GM18868 (cell line): Measurements from ENCODE around the gene KLHL8.
"Not testable (repeated sequence)": the region's sequence is repeated elsewhere in the genome, so short reads cannot be mapped to it uniquely, and the experiment has no call there.

ENCODE experiments used
- ATAC-seq: cut with Tn5 transposase; IDR thresholded peaks from one replicate; pipeline ENCODE4 v1.9.1; 2021; ENCODE audit warnings: mild to moderate bottlenecking, moderate library complexity; ENCODE audit not compliant: unreplicated experiment

KLHL8 gene

DNA sequence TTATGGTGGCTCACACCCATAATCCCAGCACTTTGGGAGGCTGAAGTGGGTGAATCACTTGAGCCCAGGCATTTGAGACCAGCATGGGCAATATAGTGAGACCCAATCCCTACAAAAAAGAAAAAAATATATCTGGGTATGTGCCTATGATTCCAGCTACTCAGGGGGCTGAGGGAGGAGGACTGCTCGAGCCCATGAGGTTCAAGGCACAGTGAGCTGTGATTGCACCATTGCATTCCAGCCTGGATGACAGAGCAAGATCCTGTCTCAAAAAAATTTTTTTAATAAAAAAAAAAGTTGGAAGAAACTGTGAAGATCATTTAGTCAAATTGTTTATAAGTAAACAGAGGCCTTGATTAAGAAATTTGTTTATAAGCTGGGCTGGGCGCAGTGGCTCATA, 39.7 kb downstream of the KLHL8 start:
- no peak for ATAC-seq

DNA sequence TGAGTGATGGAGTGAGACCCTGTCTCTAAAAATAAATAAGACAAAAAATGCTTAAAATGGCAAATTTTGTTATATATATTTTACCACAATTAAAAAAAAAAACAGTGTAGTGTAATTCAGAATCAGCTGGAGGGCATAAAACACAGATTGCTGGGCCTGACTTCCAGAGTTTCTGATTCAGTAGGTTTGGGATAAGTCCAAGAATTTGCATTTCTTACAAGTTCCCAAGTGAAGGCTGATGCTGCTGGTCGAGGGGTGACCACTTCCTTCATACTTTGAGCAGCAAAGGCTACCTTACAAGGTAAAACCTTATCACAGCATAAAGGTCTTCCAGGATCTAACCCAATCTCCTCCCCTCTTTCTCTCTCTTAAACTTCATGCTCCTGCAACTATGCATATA, 40.7 kb downstream of the KLHL8 start:
- ATAC-seq: no peak

DNA sequence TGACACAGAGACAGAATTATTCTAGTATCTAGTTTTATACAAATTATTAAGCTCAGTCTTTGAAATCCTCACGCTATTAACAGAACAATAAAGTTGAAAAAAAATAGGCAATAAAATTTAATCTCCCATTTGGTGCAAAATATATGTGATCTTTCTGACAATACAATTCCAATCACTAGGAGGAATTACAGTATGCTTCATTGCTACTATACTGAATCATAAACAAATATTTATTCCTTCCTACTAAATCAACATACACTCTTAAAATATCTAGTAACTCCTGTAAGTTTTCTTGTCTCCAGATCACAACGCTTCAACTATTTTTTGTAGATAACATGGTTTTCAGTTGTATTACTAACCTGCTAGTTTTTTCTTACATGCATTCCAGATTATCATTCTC, 45.7 kb downstream of the KLHL8 start:
- no peak for ATAC-seq

- ATAC-seq: no peak
Observed at GRCh38 chr4:87171944-87172343, 48.5 kb downstream of the KLHL8 start.

- ATAC-seq: no peak
Observed at GRCh38 chr4:87166296-87166854, 54.0 kb downstream of the KLHL8 start.

GRCh38 chr4:87165892-87166291, 54.5 kb downstream of the KLHL8 start:
- ATAC-seq: no peak

DNA sequence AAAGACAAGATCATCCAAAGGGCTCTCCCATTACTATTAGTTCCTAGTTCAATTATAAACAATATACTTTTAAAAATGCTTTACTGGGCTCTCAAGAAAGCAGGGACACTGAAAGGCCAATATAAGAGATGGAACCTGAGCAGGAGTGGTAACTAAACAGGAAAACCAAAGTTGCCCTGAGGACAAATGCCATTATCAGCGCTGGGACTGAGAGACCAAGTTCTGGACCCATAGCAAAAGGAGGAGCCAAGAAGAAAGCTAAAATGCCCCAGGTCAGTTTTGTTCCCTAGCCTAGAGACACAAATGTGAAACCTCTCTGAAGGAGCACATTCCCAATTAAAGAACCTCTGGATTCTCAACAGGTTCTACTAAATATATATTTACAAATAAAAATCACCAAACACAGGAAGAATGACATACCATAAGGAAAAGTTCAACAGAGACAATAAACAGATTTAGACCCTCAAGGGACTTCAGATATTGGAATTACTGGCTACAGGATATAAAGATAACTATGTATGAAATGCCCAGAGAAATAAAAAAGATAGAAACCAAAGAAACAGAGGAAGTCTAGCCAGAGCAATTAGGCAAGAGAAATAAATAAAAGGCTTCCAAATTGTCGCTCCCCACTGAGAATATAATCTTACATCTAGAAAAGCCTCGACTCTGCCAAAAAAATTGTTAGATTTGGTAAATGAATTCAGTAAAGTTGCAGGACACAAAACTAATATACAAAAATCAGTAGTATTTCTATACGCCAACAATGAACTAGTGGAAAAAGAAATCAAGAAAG, 67.1 kb downstream of the KLHL8 start:
- ATAC-seq: no peak

- no peak for ATAC-seq
Observed at GRCh38 chr4:87152310-87153041, 67.9 kb downstream of the KLHL8 start.

DNA sequence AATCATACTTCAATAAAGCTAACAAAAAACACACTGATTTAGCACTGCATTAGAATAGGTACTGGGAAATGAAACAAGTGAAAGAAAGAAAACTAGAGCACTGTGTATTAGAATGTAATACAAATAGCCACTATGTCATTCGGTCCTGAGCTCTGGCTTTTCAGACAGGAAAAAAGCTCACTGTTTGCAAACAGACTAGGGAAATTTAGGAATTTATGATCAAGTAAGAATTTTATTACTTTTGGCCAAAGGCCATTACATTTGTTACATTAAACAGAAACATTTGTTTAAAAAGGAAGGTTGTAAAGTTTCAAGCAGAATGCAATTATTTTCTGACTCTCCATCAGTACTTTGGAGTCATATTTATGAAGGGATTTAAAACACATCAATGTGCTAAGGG, 68.7 kb downstream of the KLHL8 start:
- no peak for ATAC-seq

- ATAC-seq: peak; percentile 77
Observed at GRCh38 chr4:87150498-87151261, 69.7 kb downstream of the KLHL8 start.

DNA sequence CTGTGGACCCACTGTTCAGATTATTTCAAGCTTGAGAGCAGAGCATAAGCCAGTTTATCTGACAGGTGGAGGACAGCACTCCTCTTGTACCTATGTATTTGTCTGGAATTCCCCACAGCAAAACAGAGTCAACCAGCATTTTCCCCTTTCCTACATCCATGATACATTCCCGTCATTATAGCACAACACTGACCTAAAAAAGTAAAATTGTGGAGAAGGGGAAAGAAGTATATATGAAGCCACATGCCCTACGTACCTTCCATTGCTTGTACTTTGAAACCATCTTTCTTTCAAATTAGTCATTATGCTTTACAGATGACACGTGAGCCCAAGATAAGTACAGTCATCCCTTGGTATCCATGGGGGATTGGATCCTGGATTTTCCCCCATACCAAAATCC, 73.3 kb downstream of the KLHL8 start:
- no peak for ATAC-seq

- ATAC-seq: not testable (repeated sequence)
Observed at GRCh38 chr4:87145934-87146333, 74.5 kb downstream of the KLHL8 start.

DNA sequence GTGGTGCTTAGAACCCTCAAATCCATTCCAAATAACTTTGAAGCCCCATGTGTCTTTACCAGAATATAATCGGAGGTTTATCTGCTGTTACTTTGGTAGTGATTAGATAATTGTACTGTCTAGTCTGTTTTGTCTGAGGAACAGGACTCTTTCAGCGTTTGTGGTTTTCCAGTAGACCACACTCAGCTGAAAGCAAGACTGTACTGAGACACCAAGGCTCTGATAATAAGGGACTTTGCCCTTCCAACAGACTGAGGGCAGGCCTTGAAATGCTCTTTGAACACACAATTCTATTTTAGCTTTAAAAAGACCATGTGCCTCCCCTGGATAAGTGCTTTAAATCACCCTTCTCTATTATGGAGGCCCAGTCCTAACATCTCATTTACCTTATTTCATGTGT, 76.1 kb downstream of the KLHL8 start:
- ATAC-seq: no peak

DNA sequence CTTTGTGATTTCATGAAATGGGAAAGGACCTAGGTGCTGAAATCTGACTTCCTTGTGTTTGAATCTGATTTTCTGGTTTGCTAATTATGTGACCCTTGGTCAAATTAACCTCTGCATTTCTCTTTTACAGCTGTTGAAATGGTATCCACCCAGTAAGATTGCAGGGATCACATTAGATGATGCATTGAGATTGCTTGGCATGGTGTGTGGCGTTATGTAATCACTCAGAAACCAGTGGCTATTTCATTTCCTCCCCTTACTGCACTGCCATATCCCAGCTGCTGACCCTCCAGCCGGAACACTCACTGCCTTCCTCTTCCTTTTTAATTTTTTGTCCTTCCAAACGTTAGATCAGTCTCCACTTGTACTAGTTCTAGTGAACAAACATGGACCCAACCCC, 79.0 kb downstream of the KLHL8 start:
- ATAC-seq: no peak

- no peak for ATAC-seq
Observed at GRCh38 chr4:87134122-87134521, 86.3 kb downstream of the KLHL8 start.

- ATAC-seq: no peak
Observed at GRCh38 chr4:87133183-87133582, 87.2 kb downstream of the KLHL8 start.

DNA sequence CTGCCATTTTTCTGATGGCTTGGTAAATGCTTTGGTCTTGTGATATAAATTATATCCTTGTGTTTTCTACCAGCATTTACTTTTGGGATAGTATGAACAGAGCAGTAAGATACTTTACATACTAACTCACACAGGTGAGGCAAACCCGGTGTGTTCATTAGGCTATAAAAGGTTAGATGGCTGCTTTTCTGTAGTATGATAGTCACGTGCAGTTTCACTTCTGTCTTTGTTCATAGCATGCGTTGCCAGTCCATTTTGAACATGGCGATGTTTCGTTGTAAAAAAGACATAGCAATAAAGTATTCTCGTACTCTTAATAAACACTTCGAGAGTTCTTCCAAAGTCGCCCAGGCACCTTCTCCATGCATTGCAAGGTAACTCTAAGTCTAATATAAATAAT, 88.4 kb downstream of the KLHL8 start:
- ATAC-seq: no peak

DNA sequence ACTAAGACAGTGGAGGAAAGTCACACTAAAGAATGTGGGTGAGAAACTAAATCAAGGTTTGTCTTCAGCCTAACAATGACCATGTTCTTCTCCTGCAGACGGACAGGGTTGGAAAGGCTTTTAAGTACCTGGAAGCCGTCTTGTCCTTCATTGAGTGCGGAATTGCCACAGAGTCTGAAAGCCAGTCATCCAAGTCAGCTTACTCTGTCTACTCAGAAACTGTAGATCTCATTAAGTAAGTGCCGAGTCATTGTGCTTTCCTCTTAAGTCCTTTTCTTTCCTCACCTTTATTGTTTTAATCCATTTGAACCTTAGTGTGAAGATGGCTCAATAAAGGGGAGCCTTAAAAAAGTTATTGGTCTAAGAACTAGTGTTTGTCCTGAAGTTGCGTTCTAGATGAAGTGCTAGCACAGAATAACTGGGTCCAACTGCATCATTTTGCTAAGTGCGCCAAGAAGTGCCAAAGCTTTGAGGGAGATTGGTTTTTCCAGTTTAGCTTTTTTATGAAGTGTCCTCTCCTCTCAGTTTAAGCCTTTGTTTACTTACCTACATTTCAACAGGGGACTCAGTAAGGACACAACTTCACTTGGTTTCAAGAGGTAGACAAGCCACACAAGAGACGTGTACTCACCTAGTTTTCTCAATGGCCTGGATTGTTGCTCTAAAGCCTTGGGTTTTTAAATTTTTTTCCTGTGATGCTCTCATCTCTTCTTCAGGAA, 89.3 kb downstream of the KLHL8 start:
- ATAC-seq: no peak

GRCh38 chr4:87129681-87130080, 90.7 kb downstream of the KLHL8 start:
- ATAC-seq: no peak

GRCh38 chr4:87128006-87128705, 92.3 kb downstream of the KLHL8 start:
- no peak for ATAC-seq
